ENCODE data around the gene OPTC. TPM values are rescaled to one million over a fixed set of nuclear protein-coding genes. Genes with fewer than 3 reads are reported as not detected.

Gene OPTC
- total RNA-seq, 4 donors from 2014 or later = not detected

DNA sequence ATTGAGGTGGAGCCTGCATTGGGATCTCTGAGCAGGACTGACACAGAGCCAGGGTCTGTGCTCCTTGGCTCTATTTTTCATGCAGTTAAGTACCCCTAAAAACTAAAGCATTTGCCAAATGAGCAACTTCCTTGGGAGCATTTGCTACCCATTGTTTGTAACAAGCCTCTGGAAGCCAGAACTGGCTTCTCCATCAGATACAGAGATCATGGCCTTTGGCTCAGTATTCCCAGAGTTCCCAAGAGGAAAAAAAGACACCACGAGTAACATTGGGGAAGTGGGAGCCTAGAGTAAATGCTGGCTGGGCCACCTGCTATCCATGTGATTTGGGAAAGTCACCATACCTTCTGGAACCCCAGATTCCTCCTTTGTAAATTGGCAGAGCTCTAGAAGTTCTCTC, 44.8 kb downstream of the OPTC start:
- no peak for TF ChIP-seq CTCF (IDR thresholded peaks at IDR 0.05; ENCODE audit: low read depth)

DNA sequence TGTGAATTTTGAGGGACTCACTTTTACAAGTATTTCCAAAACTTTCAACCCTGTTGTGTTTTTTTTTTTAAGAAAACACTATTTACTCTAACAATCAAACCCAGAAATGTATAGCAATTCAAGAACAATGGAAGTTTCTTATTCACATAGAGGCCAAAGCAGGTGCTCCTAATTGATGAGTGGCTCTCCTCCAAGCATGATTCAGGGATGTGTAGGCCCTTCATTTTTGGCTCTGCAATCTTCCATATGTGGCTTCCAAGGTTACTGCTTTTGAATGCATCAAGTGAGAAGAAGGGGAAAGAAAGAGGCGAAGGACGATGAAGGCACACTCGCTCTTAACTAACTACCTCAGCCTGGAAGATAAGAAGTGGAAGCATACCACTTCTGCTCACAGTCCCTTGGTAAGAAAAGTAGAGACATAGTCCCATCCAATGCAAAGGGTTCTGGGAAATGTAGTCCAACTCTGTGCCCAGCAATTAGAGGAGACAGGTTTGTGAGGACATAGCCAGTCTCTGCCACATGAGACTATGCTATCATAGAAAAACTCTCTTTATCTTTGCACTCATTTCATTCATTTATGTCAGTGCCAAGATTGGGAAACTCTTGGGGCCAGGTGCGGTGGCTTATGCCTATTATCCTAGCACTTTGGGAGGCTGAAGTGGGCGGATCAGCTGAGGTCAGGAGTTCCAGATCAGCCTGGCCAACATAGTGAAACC, 46.0 kb downstream of the OPTC start:
- TF ChIP-seq CTCF (IDR thresholded peaks at IDR 0.05; ENCODE audit: low read depth) = no peak

GRCh38 chr1:203544485-203544884, 50.5 kb downstream of the OPTC start:
- no peak for TF ChIP-seq CTCF (IDR thresholded peaks at IDR 0.05; ENCODE audit: low read depth)

DNA sequence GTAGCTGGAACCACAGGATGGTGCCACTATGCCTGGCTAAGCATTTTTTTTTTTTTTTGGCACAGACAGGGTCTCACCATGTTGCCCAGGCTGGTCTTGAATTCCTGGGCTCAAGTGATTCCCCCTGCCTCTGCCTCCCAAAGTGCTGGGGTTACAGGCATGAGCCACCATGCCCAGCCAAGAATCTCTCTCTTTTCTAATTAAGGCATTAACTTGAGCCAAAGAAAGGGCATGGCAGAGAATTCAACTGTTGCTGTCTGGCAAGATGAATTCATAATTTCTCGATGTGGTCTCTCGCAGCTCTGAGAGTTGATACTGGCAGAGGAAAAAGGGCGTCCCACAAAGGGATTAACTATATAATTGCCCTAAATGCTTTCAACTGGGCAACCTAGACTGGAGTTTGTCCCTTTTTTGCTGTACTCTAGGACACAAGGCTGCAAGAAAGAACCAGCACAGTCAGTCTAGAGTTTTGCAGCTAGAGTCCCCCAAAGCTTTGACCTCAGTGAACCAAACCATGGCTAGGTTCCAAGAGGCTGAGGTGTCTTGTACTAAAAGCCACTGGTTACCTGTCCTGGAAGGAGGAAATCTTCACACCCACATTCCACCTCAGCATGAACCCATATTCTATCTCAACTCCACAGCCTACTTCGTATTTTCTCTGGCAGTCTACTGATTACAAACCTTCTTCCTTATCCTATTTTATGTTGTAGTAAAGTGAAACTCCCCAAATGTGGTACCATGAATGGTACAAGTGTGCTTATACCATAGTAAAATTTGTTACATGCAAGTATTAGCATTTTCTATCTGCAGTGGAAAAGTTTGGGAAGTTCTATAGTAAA, 51.2 kb downstream of the OPTC start:
- no peak for TF ChIP-seq CTCF (IDR thresholded peaks at IDR 0.05; ENCODE audit: low read depth)

DNA sequence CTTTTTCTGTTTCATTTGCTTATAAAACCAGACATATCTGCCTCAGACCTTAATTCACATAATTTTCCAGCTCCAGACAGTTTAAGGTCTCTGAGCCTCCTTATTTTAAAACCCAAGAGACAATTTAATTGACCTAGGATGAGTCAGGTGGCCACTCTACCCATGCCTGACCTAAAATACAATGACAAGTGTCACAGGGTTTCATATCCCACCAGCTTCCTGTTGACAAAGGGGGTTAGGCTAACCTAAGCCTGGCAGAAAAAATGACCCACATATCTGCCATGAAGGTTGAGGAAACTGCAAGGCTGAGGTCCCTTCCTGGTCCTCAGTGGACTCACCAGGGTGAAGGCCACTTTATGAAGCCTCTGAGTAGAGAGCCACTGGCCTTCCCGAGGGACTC, 52.3 kb downstream of the OPTC start:
- no peak for TF ChIP-seq CTCF (IDR thresholded peaks at IDR 0.05; ENCODE audit: low read depth)

DNA sequence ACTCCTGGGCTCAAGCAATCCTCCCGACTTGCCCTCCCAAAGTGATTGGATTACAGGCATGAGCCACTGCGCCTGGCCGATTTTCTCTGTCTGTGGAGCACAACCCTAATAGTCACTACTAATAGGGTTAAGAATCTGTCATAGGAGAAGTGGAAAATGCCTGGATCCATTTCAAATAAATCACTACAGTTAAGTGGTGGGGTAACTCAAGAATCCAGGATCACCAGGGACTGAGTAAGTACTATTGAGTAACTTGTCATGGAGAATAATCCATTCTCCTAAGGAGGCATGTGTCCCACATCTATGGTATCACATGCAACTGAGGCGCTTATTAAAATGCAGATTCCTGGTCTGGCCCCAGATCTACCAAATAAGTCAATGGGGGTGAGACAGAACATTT, 53.2 kb downstream of the OPTC start:
- no peak for TF ChIP-seq CTCF (IDR thresholded peaks at IDR 0.05; ENCODE audit: low read depth)

GRCh38 chr1:203547771-203548421, 53.9 kb downstream of the OPTC start:
- no peak for TF ChIP-seq CTCF (IDR thresholded peaks at IDR 0.05; ENCODE audit: low read depth)
